ENCODE data around the gene DNAJC3. TPM values are rescaled to one million over a fixed set of nuclear protein-coding genes. Genes with fewer than 3 reads are reported as not detected.
A peak's percentile ranks its signal among the peaks of the same experiment; 100 is the strongest.

DNAJC3 gene
- total and polyA plus RNA-seq, 2 of the 8 experiments (the other 6 are each of a cell fraction or from before 2014, with no cell fraction given): 4.3 to 24.1 TPM

DNA sequence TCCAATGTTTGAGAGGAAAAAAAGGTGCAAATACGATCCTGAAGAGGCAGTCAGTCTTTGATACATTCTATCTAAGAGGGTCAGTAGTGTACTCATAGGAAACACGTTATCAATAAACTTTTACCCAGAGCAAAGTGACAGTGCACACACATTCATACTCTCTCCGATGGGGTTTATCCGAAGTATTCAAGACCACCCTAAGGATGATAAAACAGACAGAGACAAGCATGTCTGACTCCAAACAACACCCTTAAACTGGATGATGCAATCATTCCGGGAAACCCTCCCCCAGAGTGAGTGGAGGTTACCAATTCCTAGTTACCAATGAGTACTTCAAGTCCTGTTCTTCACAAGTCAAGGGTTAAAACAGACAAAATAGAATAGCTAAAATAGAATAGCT lies 79.1 kb downstream of the DNAJC3 start:
- no peak for FAIRE-seq
- Histone ChIP-seq H3K79me2 (ENCODE audit: control insufficient read depth in 1 of 2, insufficient read depth in 2 of 2, low read length in 2 of 2) (no peaks in the 10 kb centered on the region), H2BK5ac (ENCODE audit: low read depth, low read length) (peak overlapping the region; percentile 17; the same call in 1 of the 2 replicates), H3K23me2 (ENCODE audit: low read depth, low read length) (no peaks in the 10 kb centered on the region), H3K27ac (ENCODE audit: low read depth, low read length) (no peak overlapping the region; the same call in 1 of the 2 replicates), H3K14ac (ENCODE audit: insufficient read length) (no peak overlapping the region), H3K23ac (ENCODE audit: insufficient read length) (no peak overlapping the region), H3K4ac (replicated peaks; ENCODE audit: insufficient read length, low read depth, low read length) (no peak overlapping the region), H2AFZ (ENCODE audit: low read length) (no peak overlapping the region), H3K9me3 (ENCODE audit: insufficient read depth in 2 of 2, low read depth in 1 of 2, low read length in 1 of 2) (no peaks in the 10 kb centered on the region), H4K8ac (ENCODE audit: extremely low read depth, insufficient read depth, low read length) (no peak overlapping the region), H3K18ac (ENCODE audit: extremely low read depth, low read length) (no peak overlapping the region), H2BK12ac (ENCODE audit: low read depth, low read length) (no peak overlapping the region), H3K79me1 (ENCODE audit: low read depth, low read length) (no peaks in the 10 kb centered on the region), H3K4me2 (ENCODE audit: insufficient read depth in 1 of 2, low read depth in 2 of 2, low read length in 2 of 2) (no peak overlapping the region), H3K4me3 (ENCODE audit: extremely low read depth in 1 of 4, insufficient read depth in 2 of 4, low read depth in 3 of 4, low read length in 4 of 4) (no peak overlapping the region), H3K4me1 (replicated peaks in 1 of 4; ENCODE audit: control insufficient read depth in 3 of 4, insufficient read depth in 4 of 4, low read length in 3 of 4) (no peaks in the 10 kb centered on the region), H2BK20ac (ENCODE audit: low read length) (no peak overlapping the region), H3K56ac (replicated peaks; ENCODE audit: insufficient read length, low read depth, low read length) (no peak overlapping the region), H2AK5ac (ENCODE audit: low read depth, low read length) (no peak overlapping the region), H2BK15ac (ENCODE audit: low read length) (no peak overlapping the region), H3K36me3 (ENCODE audit: control insufficient read depth in 2 of 4, insufficient read depth in 4 of 4, low read length in 3 of 4) (peaks cover 0 to 3% (median 0%) of the 10 kb centered on the region in 4 experiments; a peak in 1 of 8 replicates), H3K27me3 (replicated peaks in 1 of 4; ENCODE audit: control insufficient read depth in 3 of 4, extremely low read depth in 1 of 4, insufficient read depth in 3 of 4, low read length in 3 of 4) (no peaks in the 10 kb centered on the region), H4K91ac (replicated peaks; ENCODE audit: insufficient read length, low read length) (no peak overlapping the region), H4K20me1 (replicated peaks in 1 of 2; ENCODE audit: control insufficient read depth in 1 of 2, insufficient read depth in 2 of 2, low read length in 2 of 2) (no peaks in the 10 kb centered on the region), H3K9ac (replicated peaks in 1 of 4; ENCODE audit: extremely low read depth in 1 of 4, low read depth in 3 of 4, low read length in 3 of 4) (no peak overlapping the region), H2BK120ac (replicated peaks; ENCODE audit: low read depth, low read length) (no peak overlapping the region), H4K5ac (ENCODE audit: insufficient read length, low read depth, low read length) (peak overlapping the region; percentile 32)
- no peak for DNase-seq (ENCODE audit: low read depth in 1 of 2, low spot score in 2 of 2)
- ChIA-PET CTCF (ENCODE audit: partially characterized antibody) (interaction anchor here (0.9 to 1.5 kb wide), 4 partner anchors 9 to 376 kb away, joined by 3 to 5 read pairs (median 4); no protein-coding TSS in a partner anchor), POLR2A (ENCODE audit: partially characterized antibody) (interaction anchor here (0.5 kb wide), 1 partner anchor 31 kb away, joined by 3 read pairs; no protein-coding TSS in a partner anchor)
- WGBS, 2 experiments (ENCODE audit: extremely low coverage in 1 of 2, insufficient coverage in 1 of 2, insufficient read length in 1 of 2, insufficient replicate concordance in 2 of 2, low coverage in 1 of 2, low lambda C conversion rate in 2 of 2, missing lambda C conversion rate in 1 of 2): 92% methylated on average over 5 of the region's 5 CpGs; no CpG with 5 or more reads in 1 of the 2 experiments
- TF ChIP-seq CTBP2 (IDR thresholded peaks at IDR 0.05; ENCODE audit: borderline replicate concordance, insufficient read depth, insufficient read length, low read length): no peak
- TF ChIP-seq NANOG (IDR thresholded peaks at IDR 0.05; ENCODE audit: insufficient read depth, low read depth, low read length, poor library complexity, severe bottlenecking): no peak
- TF ChIP-seq MAFK (IDR thresholded peaks at IDR 0.05; ENCODE audit: low read depth, low read length): no peak
- TF ChIP-seq SIRT6 (IDR thresholded peaks at IDR 0.05; ENCODE audit: low read length): no peak
- no peak for TF ChIP-seq CHD2 (IDR thresholded peaks at IDR 0.05; ENCODE audit: low read length)
- no peak for TF ChIP-seq YY1 (IDR thresholded peaks at IDR 0.05; ENCODE audit: low read depth, low read length)
- no peak for TF ChIP-seq CREB1 (IDR thresholded peaks at IDR 0.05)
- TF ChIP-seq, protein P1, sequence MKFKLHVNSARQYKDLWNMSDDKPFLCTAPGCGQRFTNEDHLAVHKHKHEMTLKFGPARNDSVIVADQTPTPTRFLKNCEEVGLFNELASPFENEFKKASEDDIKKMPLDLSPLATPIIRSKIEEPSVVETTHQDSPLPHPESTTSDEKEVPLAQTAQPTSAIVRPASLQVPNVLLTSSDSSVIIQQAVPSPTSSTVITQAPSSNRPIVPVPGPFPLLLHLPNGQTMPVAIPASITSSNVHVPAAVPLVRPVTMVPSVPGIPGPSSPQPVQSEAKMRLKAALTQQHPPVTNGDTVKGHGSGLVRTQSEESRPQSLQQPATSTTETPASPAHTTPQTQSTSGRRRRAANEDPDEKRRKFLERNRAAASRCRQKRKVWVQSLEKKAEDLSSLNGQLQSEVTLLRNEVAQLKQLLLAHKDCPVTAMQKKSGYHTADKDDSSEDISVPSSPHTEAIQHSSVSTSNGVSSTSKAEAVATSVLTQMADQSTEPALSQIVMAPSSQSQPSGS (IDR thresholded peaks at IDR 0.05; ENCODE audit: low read length): no peak
- no peak for TF ChIP-seq TBP (IDR thresholded peaks at IDR 0.05; ENCODE audit: low read depth, low read length)
- TF ChIP-seq SIX5 (IDR thresholded peaks at IDR 0.05; ENCODE audit: low read depth, low read length): no peak
- TF ChIP-seq BCL11A (IDR thresholded peaks at IDR 0.05; ENCODE audit: low read depth in 2 of 2, low read length in 2 of 2): no peak
- TF ChIP-seq GABPA (IDR thresholded peaks at IDR 0.05; ENCODE audit: borderline replicate concordance, insufficient read depth, low read length): no peak
